ENCODE data around the gene PTHLH. TPM values are rescaled to one million over a fixed set of nuclear protein-coding genes. Genes with fewer than 3 reads are reported as not detected.
A peak's percentile ranks its signal among the peaks of the same experiment; 100 is the strongest.

PTHLH gene
- total RNA-seq, 4 donors from 2014 or later = 0.26 TPM; not detected in 3

DNA sequence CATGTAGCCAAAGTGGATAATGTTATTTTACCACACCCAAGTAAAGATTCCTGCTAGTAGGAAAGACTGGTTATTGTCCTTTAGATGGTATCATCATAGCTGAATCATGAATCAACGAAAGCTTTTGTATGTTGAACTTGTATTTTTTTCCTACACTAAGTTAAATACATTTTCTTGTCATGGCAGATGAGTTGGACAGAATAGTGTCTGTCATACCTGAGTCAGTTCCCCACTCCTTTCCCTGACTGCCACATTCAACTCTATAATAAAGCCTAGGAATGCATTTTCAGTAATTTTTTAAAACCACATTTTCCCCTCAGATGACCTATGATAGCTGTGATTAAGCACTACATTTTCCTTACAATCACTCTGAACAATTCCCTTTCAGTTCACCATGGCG, 9.3 kb upstream of the PTHLH start:
- intact Hi-C loops (cut with DNase I; ENCODE audit: low total_unique reads) = no loop called here
- H3K36me3 ChIP-seq = no peaks in the 10 kb centered on the region
- no peaks in the 10 kb centered on the region for H3K4me1 ChIP-seq
- ATAC-seq = no peak
- TF ChIP-seq, protein P1, sequence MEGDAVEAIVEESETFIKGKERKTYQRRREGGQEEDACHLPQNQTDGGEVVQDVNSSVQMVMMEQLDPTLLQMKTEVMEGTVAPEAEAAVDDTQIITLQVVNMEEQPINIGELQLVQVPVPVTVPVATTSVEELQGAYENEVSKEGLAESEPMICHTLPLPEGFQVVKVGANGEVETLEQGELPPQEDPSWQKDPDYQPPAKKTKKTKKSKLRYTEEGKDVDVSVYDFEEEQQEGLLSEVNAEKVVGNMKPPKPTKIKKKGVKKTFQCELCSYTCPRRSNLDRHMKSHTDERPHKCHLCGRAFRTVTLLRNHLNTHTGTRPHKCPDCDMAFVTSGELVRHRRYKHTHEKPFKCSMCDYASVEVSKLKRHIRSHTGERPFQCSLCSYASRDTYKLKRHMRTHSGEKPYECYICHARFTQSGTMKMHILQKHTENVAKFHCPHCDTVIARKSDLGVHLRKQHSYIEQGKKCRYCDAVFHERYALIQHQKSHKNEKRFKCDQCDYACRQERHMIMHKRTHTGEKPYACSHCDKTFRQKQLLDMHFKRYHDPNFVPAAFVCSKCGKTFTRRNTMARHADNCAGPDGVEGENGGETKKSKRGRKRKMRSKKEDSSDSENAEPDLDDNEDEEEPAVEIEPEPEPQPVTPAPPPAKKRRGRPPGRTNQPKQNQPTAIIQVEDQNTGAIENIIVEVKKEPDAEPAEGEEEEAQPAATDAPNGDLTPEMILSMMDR (IDR thresholded peaks at IDR 0.05 in 4 of 5, conservative IDR thresholded peaks at IDR 0.05 in 1 of 5) = no peak
- TF ChIP-seq POLR2A (IDR thresholded peaks at IDR 0.05) = no peak
- in situ Hi-C loops (cut with MboI; ENCODE audit: low sequenced_read_pairs in 4 of 4) = no loop called here
- no peak for DNase-seq
- no peak overlapping the region for H3K4me3 ChIP-seq
- peaks cover 0 to 7% (median 0%) of the 10 kb centered on the region in 3 donors for H3K27me3 ChIP-seq
- H3K27ac ChIP-seq = no peak overlapping the region
- H3K9me3 ChIP-seq = no peaks in the 10 kb centered on the region

DNA sequence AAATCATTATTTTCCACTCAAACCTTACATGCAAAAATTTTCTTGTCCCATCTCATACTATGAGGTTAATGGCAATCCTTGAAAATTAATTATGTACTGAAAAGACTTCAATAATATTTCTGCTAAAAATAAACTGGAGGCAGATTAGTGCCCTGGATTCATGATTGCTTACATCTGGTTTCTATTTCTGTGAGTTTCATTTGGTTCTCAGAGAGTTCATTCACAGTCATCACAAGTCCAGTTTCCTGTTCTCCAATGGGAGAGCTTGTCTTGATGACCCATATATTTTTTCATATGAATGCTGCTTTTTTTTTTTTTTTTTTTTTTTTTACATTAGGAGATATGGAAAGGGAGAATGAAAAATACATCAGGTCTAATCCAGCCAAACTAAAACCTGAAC, 6.6 kb upstream of the PTHLH start:
- Histone ChIP-seq H3K4me3 (no peak overlapping the region), H3K27ac (no peak overlapping the region), H3K36me3 (no peaks in the 10 kb centered on the region), H3K27me3 (peaks cover 20 to 35% (median 20%) of the 10 kb centered on the region in 3 donors), H3K9me3 (no peaks in the 10 kb centered on the region), H3K4me1 (peaks cover 0 to 10% of the 10 kb centered on the region in 2 donors)
- DNase-seq (no peak), ATAC-seq (no peak)
- TF ChIP-seq, protein P1 (IDR thresholded peaks at IDR 0.05 in 4 of 5, conservative IDR thresholded peaks at IDR 0.05 in 1 of 5) = no peak
- TF ChIP-seq POLR2A (IDR thresholded peaks at IDR 0.05) = no peak
- intact Hi-C loops (cut with DNase I; ENCODE audit: low total_unique reads) = no loop called here
- in situ Hi-C loops (cut with MboI; ENCODE audit: low sequenced_read_pairs in 4 of 4) = no loop called here

DNA sequence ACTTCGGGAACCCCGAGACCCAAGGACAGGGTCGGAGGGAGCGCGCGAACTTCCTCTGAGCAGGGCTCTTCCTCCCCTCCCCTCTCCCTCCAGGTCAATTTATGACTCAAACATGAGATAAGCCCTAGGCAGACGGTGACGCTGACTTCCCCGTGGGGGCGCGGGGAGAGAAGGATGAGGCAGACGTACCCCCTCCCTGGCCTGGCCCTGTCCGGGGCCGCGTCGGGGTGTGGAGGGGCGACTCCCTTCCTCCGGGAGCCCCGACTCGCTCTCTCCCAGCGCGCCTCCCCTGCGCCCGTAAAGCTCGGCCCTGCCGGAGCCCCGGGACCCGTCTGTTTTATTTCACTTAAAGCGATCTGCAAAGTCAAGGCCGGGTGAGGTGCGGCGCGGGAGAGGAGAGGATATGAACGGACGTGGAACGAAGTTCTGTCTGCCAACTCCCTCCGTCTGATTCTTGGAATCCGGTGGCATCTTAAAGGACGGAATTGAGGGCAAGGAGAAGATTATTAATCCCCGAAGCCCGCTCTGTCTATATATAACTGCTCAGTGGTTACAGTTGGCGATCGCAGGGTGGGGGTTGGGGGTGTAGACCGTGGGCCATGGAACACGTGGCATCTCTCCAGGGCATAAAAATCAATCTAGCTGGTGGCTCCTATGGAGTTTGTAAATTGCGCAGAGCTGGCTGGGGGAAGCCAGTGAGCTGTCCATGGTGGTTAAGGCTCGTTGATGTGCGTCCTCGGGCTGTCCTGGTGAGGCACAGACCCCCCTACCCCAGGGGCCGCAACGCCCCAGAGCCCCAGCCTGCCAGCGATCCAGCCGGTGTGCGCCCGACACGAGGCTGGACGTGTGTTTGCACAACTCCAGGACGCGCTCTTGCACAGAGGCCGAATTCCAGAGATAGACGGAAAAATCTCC, 2.9 kb upstream of the PTHLH start:
- intact Hi-C loops (cut with DNase I; ENCODE audit: low total_unique reads) = no loop called here
- Histone ChIP-seq H3K4me1 (peaks cover 0 to 10% of the 10 kb centered on the region in 2 donors), H3K27me3 (peaks cover 26 to 56% (median 27%) of the 10 kb centered on the region in 3 donors), H3K27ac (no peak overlapping the region), H3K36me3 (no peaks in the 10 kb centered on the region), H3K4me3 (peak overlapping the region in 3 of 4 donors; percentile 29 to 31 (median 30)), H3K9me3 (no peaks in the 10 kb centered on the region)
- no peak for ATAC-seq
- TF ChIP-seq, protein P1 (IDR thresholded peaks at IDR 0.05 in 4 of 5, conservative IDR thresholded peaks at IDR 0.05 in 1 of 5) = no peak
- no peak for TF ChIP-seq POLR2A (IDR thresholded peaks at IDR 0.05)
- DNase-seq = no peak
- in situ Hi-C loops (cut with MboI; ENCODE audit: low sequenced_read_pairs in 4 of 4) = no loop called here

DNA sequence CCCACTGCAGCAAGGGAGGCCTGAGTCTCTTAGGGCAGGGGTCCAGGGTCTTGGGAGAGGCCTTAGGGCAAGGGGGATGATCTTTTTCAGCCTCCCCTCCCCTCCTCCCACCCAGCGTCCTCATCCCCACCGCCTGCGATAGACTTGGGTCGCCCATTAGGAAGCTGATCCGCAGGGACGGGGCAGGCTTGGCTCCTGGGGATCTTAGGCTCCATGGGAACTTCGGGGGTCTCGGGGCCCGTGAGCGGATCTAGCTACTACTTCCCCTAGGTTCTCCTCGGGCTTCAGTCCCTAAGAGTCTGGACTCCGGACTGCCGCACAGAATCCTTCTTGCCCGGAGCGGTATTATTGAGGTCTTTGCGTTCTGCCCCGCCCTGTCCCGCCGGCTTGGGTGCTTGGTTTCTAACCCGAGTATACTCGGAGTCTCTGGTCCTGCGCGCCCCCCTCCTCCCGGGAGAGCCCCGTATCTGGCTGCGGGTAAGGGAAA, 2.2 kb upstream of the PTHLH start:
- Histone ChIP-seq H3K4me3 (peak overlapping the region in 2 of 4 donors; percentile 30 to 31), H3K27ac (no peak overlapping the region), H3K36me3 (no peaks in the 10 kb centered on the region), H3K4me1 (peaks cover 0 to 13% of the 10 kb centered on the region in 2 donors), H3K9me3 (no peaks in the 10 kb centered on the region), H3K27me3 (peaks cover 28 to 59% (median 29%) of the 10 kb centered on the region in 3 donors)
- TF ChIP-seq, protein P1 (IDR thresholded peaks at IDR 0.05 in 4 of 5, conservative IDR thresholded peaks at IDR 0.05 in 1 of 5) = no peak
- DNase-seq (no peak), ATAC-seq (no peak)
- in situ Hi-C loops (cut with MboI; ENCODE audit: low sequenced_read_pairs in 4 of 4) (no loop called here), intact Hi-C loops (cut with DNase I; ENCODE audit: low total_unique reads) (no loop called here)
